Measurements from ENCODE around the gene ANKRD60.

DNA sequence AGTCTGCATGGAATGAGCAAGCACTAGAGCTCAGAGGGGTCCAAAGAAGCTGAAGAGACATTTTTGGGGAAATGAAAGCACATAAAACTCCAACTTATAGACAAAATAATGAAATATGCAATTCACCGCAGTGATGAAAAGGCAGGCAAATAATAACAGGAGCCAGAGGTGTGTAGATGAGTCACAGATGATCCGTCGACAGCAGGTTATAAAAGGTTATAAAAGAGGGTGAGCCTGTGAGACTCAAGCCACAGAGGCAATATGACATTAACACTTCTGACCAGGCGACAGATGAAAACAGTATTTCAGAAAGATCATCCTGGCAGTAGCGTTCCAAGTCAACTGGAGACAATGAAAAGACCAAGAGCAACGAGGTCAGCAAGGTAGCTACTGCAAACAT is 35.8 kb upstream of the ANKRD60 start:
- TF ChIP-seq, protein P1, sequence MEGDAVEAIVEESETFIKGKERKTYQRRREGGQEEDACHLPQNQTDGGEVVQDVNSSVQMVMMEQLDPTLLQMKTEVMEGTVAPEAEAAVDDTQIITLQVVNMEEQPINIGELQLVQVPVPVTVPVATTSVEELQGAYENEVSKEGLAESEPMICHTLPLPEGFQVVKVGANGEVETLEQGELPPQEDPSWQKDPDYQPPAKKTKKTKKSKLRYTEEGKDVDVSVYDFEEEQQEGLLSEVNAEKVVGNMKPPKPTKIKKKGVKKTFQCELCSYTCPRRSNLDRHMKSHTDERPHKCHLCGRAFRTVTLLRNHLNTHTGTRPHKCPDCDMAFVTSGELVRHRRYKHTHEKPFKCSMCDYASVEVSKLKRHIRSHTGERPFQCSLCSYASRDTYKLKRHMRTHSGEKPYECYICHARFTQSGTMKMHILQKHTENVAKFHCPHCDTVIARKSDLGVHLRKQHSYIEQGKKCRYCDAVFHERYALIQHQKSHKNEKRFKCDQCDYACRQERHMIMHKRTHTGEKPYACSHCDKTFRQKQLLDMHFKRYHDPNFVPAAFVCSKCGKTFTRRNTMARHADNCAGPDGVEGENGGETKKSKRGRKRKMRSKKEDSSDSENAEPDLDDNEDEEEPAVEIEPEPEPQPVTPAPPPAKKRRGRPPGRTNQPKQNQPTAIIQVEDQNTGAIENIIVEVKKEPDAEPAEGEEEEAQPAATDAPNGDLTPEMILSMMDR (IDR thresholded peaks at IDR 0.05), result no peak
- TF ChIP-seq POLR2A (IDR thresholded peaks at IDR 0.05), result no peak
